ENCODE measurements around the gene EFCAB6.

DNA sequence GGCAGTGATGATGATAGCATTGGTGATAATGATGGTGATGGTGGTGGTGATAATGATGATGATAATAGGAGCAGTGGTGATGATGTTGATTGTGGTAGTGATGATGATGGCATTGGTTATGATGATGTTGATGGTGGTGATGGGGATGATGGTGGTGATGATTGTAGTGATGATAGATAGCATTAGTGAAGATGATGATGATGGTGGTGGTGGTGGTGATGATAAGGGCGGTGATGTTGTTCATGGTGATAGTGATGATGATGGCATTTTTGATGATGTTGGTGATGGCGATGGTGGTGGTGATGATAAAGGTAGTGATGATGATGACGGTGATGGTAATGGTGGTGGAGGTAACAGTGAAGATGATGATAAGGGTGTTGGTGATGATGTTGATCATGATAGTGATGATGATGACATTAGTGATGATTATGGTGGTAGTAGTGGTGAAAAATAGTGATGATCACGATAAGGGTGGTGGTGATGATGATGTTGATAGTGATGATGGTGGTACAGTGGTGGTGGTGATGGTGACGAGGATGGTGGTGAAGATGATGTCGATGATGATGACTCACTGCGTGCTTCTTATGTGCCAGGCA, 307.3 kb downstream of the EFCAB6 start:
- TF ChIP-seq, protein P1, sequence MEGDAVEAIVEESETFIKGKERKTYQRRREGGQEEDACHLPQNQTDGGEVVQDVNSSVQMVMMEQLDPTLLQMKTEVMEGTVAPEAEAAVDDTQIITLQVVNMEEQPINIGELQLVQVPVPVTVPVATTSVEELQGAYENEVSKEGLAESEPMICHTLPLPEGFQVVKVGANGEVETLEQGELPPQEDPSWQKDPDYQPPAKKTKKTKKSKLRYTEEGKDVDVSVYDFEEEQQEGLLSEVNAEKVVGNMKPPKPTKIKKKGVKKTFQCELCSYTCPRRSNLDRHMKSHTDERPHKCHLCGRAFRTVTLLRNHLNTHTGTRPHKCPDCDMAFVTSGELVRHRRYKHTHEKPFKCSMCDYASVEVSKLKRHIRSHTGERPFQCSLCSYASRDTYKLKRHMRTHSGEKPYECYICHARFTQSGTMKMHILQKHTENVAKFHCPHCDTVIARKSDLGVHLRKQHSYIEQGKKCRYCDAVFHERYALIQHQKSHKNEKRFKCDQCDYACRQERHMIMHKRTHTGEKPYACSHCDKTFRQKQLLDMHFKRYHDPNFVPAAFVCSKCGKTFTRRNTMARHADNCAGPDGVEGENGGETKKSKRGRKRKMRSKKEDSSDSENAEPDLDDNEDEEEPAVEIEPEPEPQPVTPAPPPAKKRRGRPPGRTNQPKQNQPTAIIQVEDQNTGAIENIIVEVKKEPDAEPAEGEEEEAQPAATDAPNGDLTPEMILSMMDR (IDR thresholded peaks at IDR 0.05) = no peak
- no peak for TF ChIP-seq POLR2A (IDR thresholded peaks at IDR 0.05)

Measured in adrenal gland (tissue), 5 donors.